ENCODE results near the gene CFAP100. TPM values are rescaled to one million over a fixed set of nuclear protein-coding genes. Genes with fewer than 3 reads are reported as not detected.

Gene CFAP100
- total RNA-seq, 4 donors from 2014 or later: not detected

- no peak for DNase-seq
- Histone ChIP-seq H3K27ac (no peak overlapping the region), H3K4me3 (replicated peaks in 1 of 3) (no peak overlapping the region), H3K4me1 (no peaks in the 10 kb centered on the region), H3K9me3 (no peaks in the 10 kb centered on the region), H3K27me3 (no peaks in the 10 kb centered on the region), H3K36me3 (no peaks in the 10 kb centered on the region)
- TF ChIP-seq POLR2A (IDR thresholded peaks at IDR 0.05): no peak
- TF ChIP-seq, protein P1, sequence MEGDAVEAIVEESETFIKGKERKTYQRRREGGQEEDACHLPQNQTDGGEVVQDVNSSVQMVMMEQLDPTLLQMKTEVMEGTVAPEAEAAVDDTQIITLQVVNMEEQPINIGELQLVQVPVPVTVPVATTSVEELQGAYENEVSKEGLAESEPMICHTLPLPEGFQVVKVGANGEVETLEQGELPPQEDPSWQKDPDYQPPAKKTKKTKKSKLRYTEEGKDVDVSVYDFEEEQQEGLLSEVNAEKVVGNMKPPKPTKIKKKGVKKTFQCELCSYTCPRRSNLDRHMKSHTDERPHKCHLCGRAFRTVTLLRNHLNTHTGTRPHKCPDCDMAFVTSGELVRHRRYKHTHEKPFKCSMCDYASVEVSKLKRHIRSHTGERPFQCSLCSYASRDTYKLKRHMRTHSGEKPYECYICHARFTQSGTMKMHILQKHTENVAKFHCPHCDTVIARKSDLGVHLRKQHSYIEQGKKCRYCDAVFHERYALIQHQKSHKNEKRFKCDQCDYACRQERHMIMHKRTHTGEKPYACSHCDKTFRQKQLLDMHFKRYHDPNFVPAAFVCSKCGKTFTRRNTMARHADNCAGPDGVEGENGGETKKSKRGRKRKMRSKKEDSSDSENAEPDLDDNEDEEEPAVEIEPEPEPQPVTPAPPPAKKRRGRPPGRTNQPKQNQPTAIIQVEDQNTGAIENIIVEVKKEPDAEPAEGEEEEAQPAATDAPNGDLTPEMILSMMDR (IDR thresholded peaks at IDR 0.05): no peak
- intact Hi-C loops (cut with DNase I): no loop called here
- WGBS, 2 donors: 82 to 92% methylated on average over 15 of the region's 15 CpGs
These were observed 88.0 kb downstream of the CFAP100 start for GRCh38 chr3:126482503-126483255.

DNA sequence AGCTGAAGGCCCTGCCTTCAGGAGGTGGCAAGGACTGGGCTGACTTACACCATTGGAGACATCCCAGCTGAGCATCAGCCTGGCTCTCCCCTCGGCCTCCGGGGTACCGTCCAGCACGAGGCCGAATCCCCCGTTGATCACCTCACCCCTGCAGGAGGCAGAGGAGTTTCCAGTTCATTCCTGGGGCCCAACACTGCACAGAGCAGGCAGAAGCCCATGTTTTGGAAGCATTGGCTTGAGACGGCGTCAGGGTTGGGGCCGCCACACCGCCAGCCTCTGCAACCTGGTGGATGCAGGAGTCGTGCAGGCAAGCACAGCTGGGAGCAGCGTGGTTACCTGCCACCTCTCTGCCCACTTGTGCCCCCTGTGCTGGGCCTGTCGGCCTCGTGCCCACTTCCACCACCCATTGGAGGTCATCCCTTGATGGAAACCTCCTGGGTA, 88.6 kb downstream of the CFAP100 start:
- intact Hi-C loops (cut with DNase I): no loop called here
- Histone ChIP-seq H3K36me3 (no peaks in the 10 kb centered on the region), H3K27me3 (no peaks in the 10 kb centered on the region), H3K4me3 (replicated peaks in 1 of 3) (no peak overlapping the region), H3K9me3 (no peaks in the 10 kb centered on the region), H3K27ac (no peak overlapping the region), H3K4me1 (no peaks in the 10 kb centered on the region)
- no peak for DNase-seq
- TF ChIP-seq, protein P1 (IDR thresholded peaks at IDR 0.05): no peak
- no peak for TF ChIP-seq POLR2A (IDR thresholded peaks at IDR 0.05)
- 75 to 94% methylated on average over 10 to 14 of the region's 14 CpGs for WGBS, 2 donors

DNA sequence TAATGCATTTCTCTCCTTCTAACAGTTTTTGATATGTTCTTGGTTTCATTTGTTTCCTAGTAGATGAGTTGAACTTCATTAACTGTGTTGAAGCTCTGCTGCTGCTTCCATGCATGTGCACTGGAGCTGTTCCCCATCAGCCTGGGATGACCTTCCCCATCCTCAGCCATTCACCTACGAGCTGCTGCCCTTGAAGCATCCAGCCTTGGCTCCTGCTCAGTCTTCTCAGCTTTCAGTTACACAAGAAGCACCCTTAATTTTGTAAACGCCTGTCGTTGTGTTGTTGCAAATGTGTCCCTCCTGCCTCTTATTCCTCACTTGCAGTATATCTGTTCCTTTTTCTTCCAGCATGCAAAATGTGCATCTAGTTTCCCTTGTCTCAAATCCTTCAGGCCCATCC, 89.4 kb downstream of the CFAP100 start:
- H3K36me3 ChIP-seq: no peaks in the 10 kb centered on the region
- no peak overlapping the region for H3K4me3 ChIP-seq (replicated peaks in 1 of 3)
- H3K4me1 ChIP-seq: no peaks in the 10 kb centered on the region
- intact Hi-C loops (cut with DNase I): no loop called here
- H3K27me3 ChIP-seq: no peaks in the 10 kb centered on the region
- no peak overlapping the region for H3K27ac ChIP-seq
- H3K9me3 ChIP-seq: no peaks in the 10 kb centered on the region
- TF ChIP-seq POLR2A (IDR thresholded peaks at IDR 0.05): no peak
- TF ChIP-seq, protein P1 (IDR thresholded peaks at IDR 0.05): no peak
- 79 to 80% methylated on average over 3 of the region's 3 CpGs for whole genome bisulfite sequencing, 2 donors
- DNase-seq: no peak

- 74 to 91% methylated on average over 2 to 3 of the region's 3 CpGs for WGBS, 2 donors
- intact Hi-C loops (cut with DNase I): no loop called here
- H3K36me3 ChIP-seq: no peaks in the 10 kb centered on the region
- TF ChIP-seq, protein P1 (IDR thresholded peaks at IDR 0.05): no peak
- TF ChIP-seq POLR2A (IDR thresholded peaks at IDR 0.05): no peak
- no peak overlapping the region for H3K4me3 ChIP-seq (replicated peaks in 1 of 3)
- H3K27ac ChIP-seq: no peak overlapping the region
- H3K27me3 ChIP-seq: no peaks in the 10 kb centered on the region
- no peaks in the 10 kb centered on the region for H3K9me3 ChIP-seq
- no peaks in the 10 kb centered on the region for H3K4me1 ChIP-seq
- DNase-seq: no peak
These were observed 90.0 kb downstream of the CFAP100 start for GRCh38 chr3:126484662-126485061.

DNA sequence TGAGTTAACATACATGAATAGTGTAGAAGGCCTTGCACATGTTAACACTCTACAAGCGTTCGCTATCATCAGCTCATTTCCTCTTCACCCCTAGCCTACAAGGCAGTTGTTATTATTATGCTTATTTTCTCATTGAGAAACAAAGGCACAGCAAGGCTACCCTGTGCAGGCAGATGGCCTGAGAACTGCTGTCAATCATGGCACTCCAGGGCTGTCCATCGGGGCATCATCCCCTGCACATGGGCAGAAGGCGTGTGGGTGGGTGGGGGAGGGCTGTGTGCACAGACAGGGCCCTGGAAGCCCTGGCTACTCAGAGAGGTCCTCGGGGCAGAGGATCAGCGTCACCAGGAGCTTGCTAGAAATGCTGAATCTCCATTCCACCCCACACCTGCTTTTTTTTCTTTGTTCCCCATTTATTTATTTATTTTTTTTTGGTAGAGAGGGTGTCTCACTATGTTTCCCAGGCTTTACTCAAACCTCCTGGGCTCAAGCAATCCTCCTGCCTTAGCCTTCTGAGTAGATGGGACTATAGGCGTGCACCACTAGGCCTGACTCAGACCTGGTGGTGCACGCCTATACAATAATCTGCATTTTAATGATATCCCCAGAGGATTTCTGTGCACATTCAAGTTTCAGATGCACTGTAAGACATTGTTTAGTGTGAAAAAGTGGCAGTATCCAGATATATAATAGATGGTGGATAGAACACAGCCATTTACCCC, 90.6 kb downstream of the CFAP100 start:
- Histone ChIP-seq H3K4me3 (replicated peaks in 1 of 3) (no peak overlapping the region), H3K36me3 (no peaks in the 10 kb centered on the region), H3K27me3 (no peaks in the 10 kb centered on the region), H3K9me3 (no peaks in the 10 kb centered on the region), H3K27ac (no peak overlapping the region), H3K4me1 (no peaks in the 10 kb centered on the region)
- no peak for DNase-seq
- TF ChIP-seq, protein P1 (IDR thresholded peaks at IDR 0.05): no peak
- no peak for TF ChIP-seq POLR2A (IDR thresholded peaks at IDR 0.05)
- intact Hi-C loops (cut with DNase I): no loop called here
- 88 to 92% methylated on average over 8 of the region's 8 CpGs for WGBS, 2 donors

Measured in thyroid gland (tissue), 4 donors.